Measurements from ENCODE around the gene CRK.
A peak's percentile ranks its signal among the peaks of the same experiment; 100 is the strongest.

CRK gene

DNA sequence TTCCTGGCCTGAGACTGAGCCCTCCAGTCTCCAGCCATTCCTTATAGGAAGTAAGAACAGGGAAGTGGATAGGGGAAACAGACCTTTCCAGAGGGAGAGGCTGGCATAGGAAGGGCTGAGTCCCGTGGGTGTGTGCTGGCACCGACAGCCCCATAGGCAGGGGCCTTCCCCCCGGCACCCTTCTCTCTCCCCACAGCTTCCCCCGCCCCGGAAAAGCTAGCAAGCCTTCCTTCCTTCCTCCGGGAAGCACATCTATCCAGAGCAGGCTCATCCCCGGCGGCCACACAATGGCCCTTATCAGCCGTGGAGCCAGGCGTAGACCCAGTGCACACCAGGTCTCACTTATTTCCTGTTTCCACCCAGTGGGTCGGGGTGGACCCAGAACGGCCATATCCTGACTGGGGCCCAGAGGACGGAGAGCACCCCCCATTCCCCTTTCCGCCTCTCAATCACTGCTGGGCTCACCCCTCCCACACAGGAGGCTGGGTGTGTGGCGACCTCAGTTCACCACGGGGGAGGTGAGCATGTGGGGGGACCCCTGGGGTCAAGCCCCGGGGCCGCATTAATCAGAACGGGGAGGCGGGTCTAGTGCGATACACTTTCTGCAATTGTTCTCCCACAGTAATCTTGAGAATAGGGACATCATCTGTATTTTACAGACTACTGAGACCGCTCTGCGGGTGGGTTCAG is 37.4 kb upstream of the CRK start:
- no peaks in the 10 kb centered on the region for H3K9me3 Mint-ChIP-seq

GRCh38 chr17:1492249-1493206 is 36.5 kb upstream of the CRK start, which contains the start of gene MYO1C:
Gene MYO1C (minus strand): TSS chr17:1492686. CDS start chr17:1492487, 199 bp downstream.
- no peaks in the 10 kb centered on the region for H3K36me3 Mint-ChIP-seq (ENCODE audit: low read depth)
- peaks cover 44% of the 10 kb centered on the region for H3K4me1 Mint-ChIP-seq
- TF ChIP-seq CTCF (IDR thresholded peaks at IDR 0.05; ENCODE audit: unreplicated experiment in 3 of 3), result no peak
- no peaks in the 10 kb centered on the region for H3K9me3 Mint-ChIP-seq
- H3K27ac Mint-ChIP-seq, result peak within 1 kb of the TSS; percentile 68 to 89 (median 89)
- H3K4me3 Mint-ChIP-seq, result peak within 1 kb of the TSS; percentile 83 to 89 (median 85)
- H3K27me3 Mint-ChIP-seq (ENCODE audit: low read depth), result no peaks in the 10 kb centered on the region

More for the DNA sequence above, 37.4 kb upstream of the CRK start:
- peak overlapping the region; percentile 68 to 89 (median 89) for H3K27ac Mint-ChIP-seq
- peak overlapping the region; percentile 79 to 89 (median 83) for H3K4me3 Mint-ChIP-seq
- H3K36me3 Mint-ChIP-seq (ENCODE audit: low read depth), result no peaks in the 10 kb centered on the region
- no peaks in the 10 kb centered on the region for H3K27me3 Mint-ChIP-seq (ENCODE audit: low read depth)
- H3K4me1 Mint-ChIP-seq, result peaks cover 42% of the 10 kb centered on the region
- no peak for TF ChIP-seq CTCF (IDR thresholded peaks at IDR 0.05; ENCODE audit: unreplicated experiment in 3 of 3)

DNA sequence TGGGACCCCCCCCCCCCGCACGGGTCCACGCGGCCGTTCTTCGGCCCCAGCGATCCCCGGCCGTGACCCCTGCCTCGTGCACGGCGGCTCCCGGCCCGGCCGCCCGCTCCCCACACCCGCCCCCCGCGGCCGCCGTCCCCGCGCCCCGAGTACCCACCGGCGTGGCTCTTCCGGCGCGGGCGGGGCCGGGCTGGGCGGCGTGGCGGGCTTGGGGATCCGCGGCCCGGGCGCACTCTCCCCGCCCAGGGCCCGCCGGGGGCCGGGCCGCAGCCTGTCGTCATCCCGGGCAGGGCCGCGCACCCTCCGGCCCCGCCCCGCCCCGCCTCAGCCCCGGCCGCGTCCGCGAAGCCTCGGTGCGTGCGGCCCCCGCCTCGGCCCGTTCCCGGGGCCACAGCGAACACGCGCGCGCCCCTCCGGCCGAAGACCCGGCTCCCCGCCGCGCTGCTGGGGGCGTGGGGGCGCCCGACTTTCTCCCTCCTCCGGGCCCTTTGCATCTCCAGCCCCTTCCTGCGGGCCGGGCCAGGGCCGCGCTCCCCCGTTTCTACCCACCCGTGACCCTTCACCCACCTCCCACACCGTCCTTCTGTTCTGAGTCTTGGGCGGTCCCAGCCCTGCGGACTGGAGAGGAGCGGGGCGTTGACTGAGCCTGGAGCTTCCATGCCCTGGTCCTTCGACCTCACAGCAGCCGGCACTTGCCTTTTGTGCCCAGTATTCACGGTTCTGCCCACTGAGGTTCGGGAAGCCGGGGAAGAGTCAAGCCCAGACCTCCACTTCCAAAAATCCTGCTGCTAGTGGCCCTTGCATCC is 35.6 kb upstream of the CRK start:
- H3K27me3 Mint-ChIP-seq (ENCODE audit: low read depth), result no peaks in the 10 kb centered on the region
- H3K9me3 Mint-ChIP-seq, result no peaks in the 10 kb centered on the region
- H3K4me1 Mint-ChIP-seq, result peaks cover 48% of the 10 kb centered on the region

DNA sequence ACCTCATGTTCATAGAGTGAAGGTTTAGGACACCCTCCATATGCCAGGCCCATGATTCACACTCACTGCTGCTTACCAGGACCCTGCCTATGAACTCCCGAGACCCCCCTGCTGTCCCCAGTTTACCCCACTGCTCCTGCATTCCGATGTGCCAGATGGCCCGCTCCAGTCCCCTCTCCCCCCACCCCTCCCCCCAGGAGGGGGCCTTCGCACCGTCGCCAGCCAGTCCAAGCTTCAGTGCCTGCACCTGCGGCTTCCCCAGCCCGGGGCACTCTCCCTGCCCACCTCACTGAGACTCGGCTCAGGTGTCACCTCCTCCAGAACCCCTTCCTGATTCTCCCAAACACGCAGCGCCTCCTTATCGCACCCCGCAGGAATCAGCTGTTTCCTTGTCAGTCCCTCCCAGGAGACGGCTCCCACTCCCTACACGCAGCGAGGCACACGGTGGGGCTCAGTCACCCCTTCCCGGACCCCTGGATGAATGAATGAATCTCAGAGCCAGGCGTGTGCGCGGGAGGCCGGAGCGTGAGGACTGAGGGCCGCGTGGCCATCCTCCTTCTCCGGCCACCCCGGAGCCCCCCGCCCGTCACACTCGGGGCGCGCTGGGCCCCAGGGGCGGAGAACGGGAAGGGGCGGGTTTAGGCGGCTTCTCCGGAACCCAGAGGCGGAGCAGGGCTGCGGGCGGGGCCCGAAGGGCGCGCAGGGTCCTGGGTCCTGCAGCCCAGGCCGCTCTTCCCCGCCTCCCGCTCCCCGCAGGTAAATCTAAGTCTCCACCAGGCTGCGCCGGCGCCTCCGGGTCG is 34.8 kb upstream of the CRK start:
- peaks cover 47% of the 10 kb centered on the region for H3K4me1 Mint-ChIP-seq
- TF ChIP-seq CTCF (IDR thresholded peaks at IDR 0.05; ENCODE audit: unreplicated experiment in 3 of 3), result no peak
- peak overlapping the region; percentile 62 to 65 (median 64) for H3K27ac Mint-ChIP-seq

More for the DNA sequence above, 35.6 kb upstream of the CRK start:
- TF ChIP-seq CTCF (IDR thresholded peaks at IDR 0.05; ENCODE audit: unreplicated experiment in 3 of 3), result no peak
- Mint-ChIP-seq H3K27ac (peak overlapping the region; percentile 47 to 84 (median 67)), H3K4me3 (peak overlapping the region; percentile 83 to 89 (median 85)), H3K36me3 (ENCODE audit: low read depth) (no peaks in the 10 kb centered on the region)

GRCh38 chr17:1488826-1489270 is 32.8 kb upstream of the CRK start:
- Mint-ChIP-seq H3K4me1 (peaks cover 33% of the 10 kb centered on the region), H3K9me3 (no peaks in the 10 kb centered on the region), H3K36me3 (ENCODE audit: low read depth) (no peaks in the 10 kb centered on the region), H3K27me3 (ENCODE audit: low read depth) (no peaks in the 10 kb centered on the region), H3K4me3 (peak overlapping the region; percentile 77 to 87 (median 84)), H3K27ac (peak overlapping the region; percentile 73 to 86 (median 77))
- no peak for TF ChIP-seq CTCF (IDR thresholded peaks at IDR 0.05; ENCODE audit: unreplicated experiment in 3 of 3)

More for the DNA sequence above, 34.8 kb upstream of the CRK start:
- Mint-ChIP-seq H3K36me3 (ENCODE audit: low read depth) (no peaks in the 10 kb centered on the region), H3K9me3 (no peaks in the 10 kb centered on the region), H3K4me3 (peak overlapping the region; percentile 77 to 87 (median 84)), H3K27me3 (ENCODE audit: low read depth) (no peaks in the 10 kb centered on the region)
